Activated CD8-positive, alpha-beta memory T cell treated with anti-CD3 and anti-CD28 coated beads, Interleukin-2, amount 50 U/mL, for 1 hour (primary cell): ENCODE data around the gene IDH2.
"Not testable (repeated sequence)": the region's sequence is repeated elsewhere in the genome, so short reads cannot be mapped to it uniquely, and the experiment has no call there.

Source experiments
- DNase-seq: peaks from one replicate; pipeline ENCODE4 v3.0.0-alpha.2; 2020; ENCODE audit errors: extremely low read depth

The IDH2 gene

GRCh38 chr15:90114451-90114901 is 12.2 kb upstream of the IDH2 start:
- DNase-seq = no peak

- no peak for DNase-seq
Measured at GRCh38 chr15:90113166-90113565, 10.9 kb upstream of the IDH2 start.

DNA sequence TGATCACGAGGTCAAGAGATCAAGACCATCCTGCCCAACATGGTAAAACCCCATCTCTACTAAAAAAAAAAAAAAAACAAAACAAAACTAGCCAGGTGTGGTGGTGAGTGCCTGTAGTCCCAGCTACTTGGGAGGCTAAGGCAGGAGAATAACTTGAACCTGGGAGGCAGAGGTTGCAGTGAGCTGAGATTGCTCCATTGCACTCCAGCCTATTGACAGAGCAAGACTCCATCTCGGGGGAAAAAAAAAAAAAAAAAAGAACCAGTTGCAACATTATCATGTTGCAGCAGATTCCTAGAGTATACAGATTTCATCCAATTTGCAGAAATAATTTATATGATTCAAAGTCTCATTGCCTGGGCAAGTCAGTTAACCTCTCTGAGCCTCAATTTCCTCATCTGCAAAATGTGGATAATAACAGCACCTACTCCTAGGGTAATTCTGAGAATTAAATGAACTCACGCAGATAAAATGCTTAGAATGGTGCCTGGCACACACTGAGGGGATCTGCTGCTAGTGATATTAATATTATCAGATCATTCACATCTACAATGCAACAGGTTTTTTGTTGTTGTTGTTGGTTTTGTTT is 7.0 kb upstream of the IDH2 start:
- not testable (repeated sequence) for DNase-seq

DNA sequence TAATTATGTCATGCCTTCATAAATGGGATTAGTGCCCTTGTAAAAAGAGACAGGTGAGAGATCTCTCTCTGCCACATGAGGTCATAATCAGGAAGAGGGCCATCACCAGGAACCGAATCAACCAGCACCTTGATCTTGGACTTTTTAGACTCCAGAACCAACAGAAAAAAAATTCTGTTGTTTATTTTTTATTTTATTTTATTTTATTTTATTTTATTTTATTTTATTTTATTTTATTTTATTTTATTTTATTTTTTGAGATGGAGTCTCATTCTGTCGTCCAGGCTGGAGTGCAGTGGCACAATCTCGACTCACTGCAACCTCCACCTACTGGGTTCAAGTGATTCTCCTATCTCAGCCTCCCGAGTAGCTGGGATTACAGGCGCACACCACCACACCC is 5.8 kb upstream of the IDH2 start:
- DNase-seq = not testable (repeated sequence)

- no peak for DNase-seq
Measured at GRCh38 chr15:90106522-90107117, 4.4 kb upstream of the IDH2 start.

GRCh38 chr15:90105521-90105920 is 3.3 kb upstream of the IDH2 start:
- DNase-seq = no peak

DNA sequence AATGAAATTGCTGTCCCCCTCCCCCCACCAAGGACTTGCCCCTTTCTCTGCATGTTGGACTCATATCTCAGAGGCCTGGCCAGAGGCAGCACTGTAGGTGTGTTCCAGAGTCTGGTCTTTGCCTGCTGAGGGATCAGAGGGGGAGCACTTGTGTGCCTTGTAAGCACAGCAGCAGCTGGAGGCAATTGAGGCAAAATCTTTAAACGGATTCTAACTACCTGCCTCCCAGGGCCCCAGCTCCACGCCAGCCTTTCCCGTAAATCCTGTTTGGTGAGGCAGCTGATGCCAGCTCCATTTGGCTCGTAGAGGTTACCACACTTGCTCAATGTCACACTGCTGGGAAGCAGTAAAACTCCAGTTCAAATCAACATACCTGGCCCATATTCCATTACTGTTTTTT is 2.3 kb upstream of the IDH2 start:
- DNase-seq = no peak

DNA sequence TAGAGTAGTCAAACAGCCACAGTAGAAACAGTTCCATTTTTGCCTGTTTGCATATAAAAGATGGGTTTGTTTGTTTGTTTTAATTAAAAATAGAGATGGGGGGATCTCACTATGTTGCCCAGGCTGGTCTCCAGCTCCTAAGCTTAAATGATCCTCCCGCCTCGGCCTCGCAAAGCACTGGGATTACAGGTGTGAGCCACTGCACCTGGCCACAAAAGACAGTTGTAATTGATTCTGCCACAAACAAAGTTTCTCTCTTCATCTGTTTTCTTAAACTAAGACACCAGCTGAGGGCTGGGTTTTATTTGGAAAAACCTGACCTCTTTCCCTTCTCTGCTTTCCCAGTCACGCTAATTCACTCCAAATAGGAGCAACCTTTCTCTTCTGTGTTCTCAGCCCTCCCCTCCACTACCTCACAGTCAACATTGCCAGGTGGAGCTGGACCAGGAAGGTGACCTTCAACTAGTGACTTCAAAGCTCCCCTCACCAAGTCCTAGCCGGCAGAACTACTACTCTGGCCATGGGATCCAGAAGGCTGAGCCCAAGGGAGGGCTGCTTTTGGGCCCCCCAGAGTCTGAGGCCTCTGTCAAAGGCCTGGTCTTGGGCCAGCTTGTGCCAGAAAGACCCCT is 1.5 kb upstream of the IDH2 start:
- no peak for DNase-seq

- DNase-seq = no peak
Measured at GRCh38 chr15:90101130-90101968, 919 bp downstream of the IDH2 start.

DNA sequence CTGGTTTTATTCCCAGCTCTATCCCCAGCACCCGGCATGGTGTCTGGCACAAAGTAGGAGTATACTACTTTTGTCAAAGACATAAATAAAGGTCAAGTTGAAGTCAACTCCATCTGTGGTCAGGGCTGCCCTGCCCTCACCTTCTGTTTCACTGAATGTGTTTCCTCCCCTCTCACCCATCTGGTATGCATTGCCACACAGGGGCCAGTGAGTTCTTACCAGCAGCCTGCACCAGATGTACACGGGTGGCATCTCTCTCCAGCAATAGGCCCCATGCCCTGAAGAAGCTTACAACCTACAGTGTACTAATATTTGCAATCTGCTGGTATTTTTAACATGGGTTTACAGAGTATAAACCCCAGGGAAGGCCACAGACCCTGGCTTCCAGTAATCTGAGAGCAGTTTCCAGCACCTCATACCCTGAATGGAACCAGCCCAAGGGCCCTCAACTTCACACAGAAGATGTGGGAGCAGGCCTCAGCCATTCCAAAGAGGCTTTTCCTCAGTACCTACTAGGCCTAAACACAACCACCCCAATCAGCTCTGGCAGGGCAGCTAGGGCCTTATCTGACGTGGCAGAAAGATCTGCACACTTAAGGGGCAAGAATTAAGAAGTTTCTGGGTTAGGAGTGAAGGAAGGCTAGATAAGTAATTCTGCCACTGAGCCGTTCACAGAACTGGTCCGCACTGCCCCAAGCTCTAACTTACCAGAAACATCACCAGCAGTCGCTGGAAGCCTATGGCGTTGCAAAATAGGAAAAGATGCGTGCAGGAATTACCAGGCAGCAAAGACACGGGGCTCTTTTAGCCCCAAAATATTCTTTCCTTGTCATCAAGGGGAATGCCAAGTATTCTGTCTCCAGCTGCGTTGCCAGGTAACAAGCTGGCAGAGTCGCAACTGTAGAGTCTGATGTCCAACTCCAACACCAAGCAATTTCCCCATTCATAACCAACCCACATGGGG is 2.1 kb downstream of the IDH2 start:
- no peak for DNase-seq

DNA sequence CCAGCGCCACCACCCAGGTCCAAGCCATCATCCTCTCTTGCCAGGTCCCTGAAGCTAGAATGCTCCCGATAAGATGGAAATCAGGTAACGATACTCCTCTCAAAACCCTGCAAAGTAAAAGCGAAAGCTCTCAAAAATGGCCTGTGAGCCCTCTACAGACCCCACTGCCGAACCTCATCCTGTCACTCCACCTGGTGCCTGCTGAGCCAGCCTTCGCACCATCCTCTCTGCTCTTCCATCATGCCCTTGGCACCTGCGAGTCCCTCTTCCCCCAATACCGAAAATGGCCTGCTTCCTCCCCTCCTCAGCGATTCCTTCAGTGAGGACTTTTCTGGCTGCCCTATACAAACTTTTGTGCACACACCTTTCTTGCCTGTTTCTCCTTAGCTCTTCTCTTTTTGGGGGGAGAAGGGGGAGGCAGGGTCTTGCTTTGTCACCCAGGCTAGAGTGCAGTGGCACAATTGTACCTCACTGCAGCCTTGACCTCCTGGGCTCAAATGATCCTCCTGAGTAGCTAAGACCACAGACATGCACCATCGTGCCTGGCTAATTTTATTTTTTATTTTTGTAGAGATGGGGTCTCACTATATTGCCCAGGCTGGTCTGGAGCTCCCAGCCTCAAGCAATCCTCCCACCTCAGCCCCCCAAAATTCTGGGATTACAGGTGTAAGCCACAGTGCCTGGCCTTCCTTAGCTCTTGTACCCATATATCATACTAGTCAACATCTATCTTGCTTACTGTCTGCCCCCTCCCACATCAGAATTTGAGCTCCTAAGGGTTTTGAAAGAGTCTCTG is 3.0 kb downstream of the IDH2 start:
- DNase-seq = no peak

- peak; percentile 25 for DNase-seq
Measured at GRCh38 chr15:90097475-90097874, 4.8 kb downstream of the IDH2 start.

GRCh38 chr15:90095521-90095959 is 6.7 kb downstream of the IDH2 start:
- no peak for DNase-seq

DNA sequence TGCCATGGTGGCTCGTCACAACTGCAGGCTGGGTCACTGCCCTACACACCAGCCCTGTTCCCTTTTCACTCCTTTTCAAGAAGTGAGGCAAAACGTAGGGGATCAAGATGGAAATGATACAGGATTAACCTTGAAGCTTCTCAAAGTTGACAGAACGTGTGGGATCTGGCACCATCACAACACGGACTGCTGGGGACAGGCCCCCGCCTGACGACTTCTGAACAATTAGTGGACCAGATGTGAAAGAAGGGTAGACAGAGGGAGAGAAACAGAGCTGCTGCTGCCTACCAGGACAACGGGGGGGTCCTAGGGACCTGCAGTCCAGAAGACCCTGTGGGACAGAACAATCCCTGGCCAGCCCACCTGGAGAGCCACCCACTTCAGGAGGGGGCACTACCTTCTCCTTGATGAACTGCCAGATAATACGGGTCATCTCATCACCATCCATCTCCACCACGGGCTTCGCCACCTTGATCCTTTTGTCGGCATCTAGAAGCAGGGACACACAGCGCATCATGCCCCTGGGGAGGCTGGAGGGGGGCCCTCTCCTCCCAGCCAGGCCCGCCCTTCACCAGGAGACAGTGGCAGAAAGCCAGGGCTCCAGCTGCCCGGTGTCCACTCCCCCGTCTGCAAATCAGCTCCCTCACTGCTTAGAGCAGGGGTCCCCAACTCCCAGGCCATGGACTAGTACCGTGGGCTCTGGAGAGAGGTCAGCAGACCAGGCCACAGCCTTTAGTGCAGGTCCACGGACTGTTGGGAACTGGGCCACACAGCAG is 10.9 kb downstream of the IDH2 start:
- DNase-seq = no peak

- no peak for DNase-seq
Measured at GRCh38 chr15:90090226-90090848, 11.9 kb downstream of the IDH2 start.

DNA sequence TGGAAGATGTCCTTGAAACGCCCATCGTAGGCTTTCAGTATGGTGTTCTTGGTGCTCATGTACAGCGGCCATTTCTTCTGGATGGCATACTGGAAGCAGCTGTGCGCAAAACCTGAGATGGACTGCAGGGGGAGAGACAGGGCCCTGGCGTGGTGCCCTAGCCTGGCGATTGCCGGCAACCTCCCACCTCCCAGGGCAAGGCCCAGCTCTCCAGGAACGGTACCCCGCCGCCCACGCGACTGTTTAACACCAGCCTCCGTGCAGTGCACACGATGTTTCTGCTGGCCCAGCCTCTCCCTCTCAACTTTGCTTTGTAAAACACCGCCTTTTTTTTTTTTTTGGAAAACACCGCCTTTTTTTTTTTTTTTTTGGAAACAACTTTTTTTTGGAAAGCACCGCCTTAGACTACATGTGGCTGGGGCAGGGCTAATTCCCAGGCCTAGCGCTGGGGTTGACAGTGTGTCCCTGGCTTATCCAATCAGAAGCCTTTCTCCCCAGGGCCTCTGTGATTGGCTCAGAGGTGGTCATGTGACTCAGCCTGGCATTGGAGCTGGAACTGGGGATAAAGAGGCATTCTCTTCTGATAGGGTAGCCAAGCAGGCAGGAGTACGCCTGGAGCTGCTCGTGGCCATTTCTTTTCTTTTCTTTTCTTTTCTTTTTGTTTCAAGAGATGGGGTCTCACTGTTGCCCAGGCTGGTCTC is 14.7 kb downstream of the IDH2 start:
- no peak for DNase-seq

DNA sequence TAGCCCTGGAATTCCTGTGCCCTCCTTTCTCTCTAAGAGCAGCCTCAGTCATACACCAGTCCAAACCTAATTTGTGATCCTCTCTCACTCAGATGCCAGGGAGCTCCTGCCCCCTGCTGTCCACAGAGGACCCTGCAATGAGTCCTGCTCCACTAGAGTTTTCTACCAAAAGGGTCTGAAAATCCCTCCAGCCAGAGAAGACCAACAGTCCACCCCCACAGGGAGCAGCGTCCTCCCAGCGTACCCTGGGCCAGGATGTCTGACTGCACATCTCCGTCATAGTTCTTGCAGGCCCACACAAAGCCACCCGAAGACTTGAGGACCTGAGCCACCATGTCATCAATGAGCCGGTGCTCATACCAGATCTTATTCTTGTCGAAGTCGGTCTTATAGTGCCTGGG is 15.4 kb downstream of the IDH2 start:
- DNase-seq = no peak

GRCh38 chr15:90085565-90085964 is 16.7 kb downstream of the IDH2 start:
- no peak for DNase-seq
